ENCODE results near the gene PTPN21. TPM values are rescaled to one million over a fixed set of nuclear protein-coding genes. Genes with fewer than 3 reads are reported as not detected.

The PTPN21 gene
- 10 to 100 TPM; 33.9 to 38.9 (median 36.7) TPM for polyA plus RNA-seq (ENCODE audit: insufficient read length in 4 of 4)

GRCh38 chr14:88554457-88555286 is at the start of gene PTPN21:
TSS of gene PTPN21 (minus strand) at chr14:88555007. CDS start at chr14:88550417, 4,590 bp downstream.
- peak in 3 of 4 donors; percentile 57 to 71 (median 65) for DNase-seq (ENCODE audit: low read depth in 4 of 4, low spot score in 3 of 4)

GRCh38 chr14:88604212-88604611 is 49.4 kb upstream of the PTPN21 start:
- no peak for DNase-seq (ENCODE audit: low read depth in 4 of 4, low spot score in 3 of 4)

- no peak for DNase-seq (ENCODE audit: low read depth in 4 of 4, low spot score in 3 of 4)
These were observed 45.1 kb upstream of the PTPN21 start for GRCh38 chr14:88599761-88600439.

GRCh38 chr14:88599326-88599725 is 44.5 kb upstream of the PTPN21 start:
- DNase-seq (ENCODE audit: low read depth in 4 of 4, low spot score in 3 of 4) = peak in 1 of 4 donors; percentile 8

- no peak for DNase-seq (ENCODE audit: low read depth in 4 of 4, low spot score in 3 of 4)
These were observed 43.4 kb upstream of the PTPN21 start for GRCh38 chr14:88598097-88598675.

GRCh38 chr14:88597601-88598000 is 42.8 kb upstream of the PTPN21 start:
- no peak for DNase-seq (ENCODE audit: low read depth in 4 of 4, low spot score in 3 of 4)

GRCh38 chr14:88597038-88597437 is 42.2 kb upstream of the PTPN21 start:
- DNase-seq (ENCODE audit: low read depth in 4 of 4, low spot score in 3 of 4) = no peak

- peak in 3 of 4 donors; percentile 16 to 26 (median 20) for DNase-seq (ENCODE audit: low read depth in 4 of 4, low spot score in 3 of 4)
These were observed 37.2 kb upstream of the PTPN21 start for GRCh38 chr14:88592031-88592430.

- no peak for DNase-seq (ENCODE audit: low read depth in 4 of 4, low spot score in 3 of 4)
These were observed 35.4 kb upstream of the PTPN21 start for GRCh38 chr14:88590173-88590572.

GRCh38 chr14:88588081-88588480 is 33.3 kb upstream of the PTPN21 start:
- no peak for DNase-seq (ENCODE audit: low read depth in 4 of 4, low spot score in 3 of 4)

- DNase-seq (ENCODE audit: low read depth in 4 of 4, low spot score in 3 of 4) = no peak
These were observed 29.6 kb upstream of the PTPN21 start for GRCh38 chr14:88584451-88584850.

- DNase-seq (ENCODE audit: low read depth in 4 of 4, low spot score in 3 of 4) = no peak
These were observed 21.4 kb upstream of the PTPN21 start for GRCh38 chr14:88576222-88576621.

GRCh38 chr14:88572117-88572516 is 17.3 kb upstream of the PTPN21 start:
- no peak for DNase-seq (ENCODE audit: low read depth in 4 of 4, low spot score in 3 of 4)

GRCh38 chr14:88568196-88568595 is 13.4 kb upstream of the PTPN21 start:
- no peak for DNase-seq (ENCODE audit: low read depth in 4 of 4, low spot score in 3 of 4)

- DNase-seq (ENCODE audit: low read depth in 4 of 4, low spot score in 3 of 4) = no peak
These were observed 10.6 kb upstream of the PTPN21 start for GRCh38 chr14:88565427-88565826.

GRCh38 chr14:88563845-88564244 is 9.0 kb upstream of the PTPN21 start:
- no peak for DNase-seq (ENCODE audit: low read depth in 4 of 4, low spot score in 3 of 4)

- peak; percentile 74 to 88 (median 82) for DNase-seq (ENCODE audit: low read depth in 4 of 4, low spot score in 3 of 4)
These were observed 8.3 kb upstream of the PTPN21 start, which contains the start of gene ZC3H14 for GRCh38 chr14:88562831-88563686. TSS of gene ZC3H14 (plus strand) at chr14:88563037. CDS start at chr14:88563134, 97 bp downstream.

GRCh38 chr14:88562532-88562830 is 7.7 kb upstream of the PTPN21 start:
- no peak for DNase-seq (ENCODE audit: low read depth in 4 of 4, low spot score in 3 of 4)

GRCh38 chr14:88559852-88560251 is 5.0 kb upstream of the PTPN21 start:
- DNase-seq (ENCODE audit: low read depth in 4 of 4, low spot score in 3 of 4) = no peak

- no peak for DNase-seq (ENCODE audit: low read depth in 4 of 4, low spot score in 3 of 4)
These were observed 1.8 kb upstream of the PTPN21 start for GRCh38 chr14:88556581-88556980.

All from right renal pelvis (tissue), 4 donors.